HEK293 (cell line): ENCODE measurements around the gene SH2B2.
A peak's percentile ranks its signal among the peaks of the same experiment; 100 is the strongest.

Source experiments
- CTCF ChIA-PET: fragments of 350-600 bp; formaldehyde crosslinking; extraction: SDS; loops from one replicate; lab custom pipeline; 2021; ENCODE audit warnings: antibody characterized with exemption; lab: Yijun Ruan, JAX
- POLR2A ChIA-PET: fragments of 300-600 bp; formaldehyde crosslinking; extraction: SDS; loops from one replicate; lab custom pipeline; 2020; ENCODE audit warnings: antibody characterized with exemption, inconsistent platforms; lab: Yijun Ruan, JAX
- H3K27ac ChIP-seq: fragments of 200-500 bp; sonication (Bioruptor generic); 2 replicates; pipeline ENCODE4 v1.5.1; 2014; ENCODE audit warnings: low read depth, low read length, control low read depth, inconsistent platforms; ENCODE audit errors: extremely low read depth
- H3K36me3 ChIP-seq, 2 experiments: fragments of 200-500 bp in 1 of 2; sonication (Bioruptor generic) in 1 of 2; 1 replicate in 1 of 2; 2 replicates in 1 of 2; pipeline ENCODE4 v1.5.1; 2014 to 2017; ENCODE audit warnings: inconsistent platforms in 2 of 2, low read length in 2 of 2; ENCODE audit not compliant: control insufficient read depth in 2 of 2, insufficient read depth in 1 of 2
- H3K4me1 ChIP-seq: fragments of 200-500 bp; sonication (Bioruptor generic); 2 replicates; pipeline ENCODE4 v1.5.1; 2014; ENCODE audit warnings: mild to moderate bottlenecking, low read length, inconsistent platforms; ENCODE audit not compliant: control insufficient read depth, insufficient read depth
- H3K4me3 ChIP-seq: 2 replicates; pipeline ENCODE4 v1.5.1; 2011; ENCODE audit warnings: low read depth, mild to moderate bottlenecking, control low read depth, low read length, moderate library complexity
- H3K9me3 ChIP-seq: fragments of 200-500 bp; sonication (Bioruptor generic); 2 replicates; pipeline ENCODE4 v1.5.1; 2014; ENCODE audit warnings: low read depth, low read length, inconsistent platforms; ENCODE audit not compliant: control insufficient read depth, insufficient read depth
- CTCF ChIP-seq: fragments of 450-650 bp; formaldehyde crosslinking; IDR thresholded peaks from 2 replicates; pipeline ENCODE4 v1.5.1; 2016; ENCODE audit warnings: missing biosample characterization, missing genetic modification characterization
- GLI2 ChIP-seq: fragments of 450-650 bp; formaldehyde crosslinking; IDR thresholded peaks from 2 replicates; pipeline ENCODE4; 2017; ENCODE audit warnings: missing biosample characterization, missing genetic modification characterization, low read depth, borderline replicate concordance
- GLIS2 ChIP-seq: fragments of 450-650 bp; formaldehyde crosslinking; IDR thresholded peaks from 2 replicates; pipeline ENCODE4 v1.5.1; 2016; ENCODE audit warnings: missing biosample characterization, missing genetic modification characterization
- KLF1 ChIP-seq: fragments of 450-650 bp; formaldehyde crosslinking; IDR thresholded peaks from 2 replicates; pipeline ENCODE4 v1.5.1; 2016; ENCODE audit warnings: missing biosample characterization, missing genetic modification characterization
- KLF16 ChIP-seq: fragments of 450-650 bp; formaldehyde crosslinking; IDR thresholded peaks from 2 replicates; pipeline ENCODE4 v1.5.1; 2017; ENCODE audit warnings: missing biosample characterization, missing genetic modification characterization
- KLF8 ChIP-seq: fragments of 450-650 bp; formaldehyde crosslinking; IDR thresholded peaks from 2 replicates; pipeline ENCODE4 v1.5.1; 2016; ENCODE audit warnings: missing biosample characterization, missing genetic modification characterization
- KLF9 ChIP-seq: fragments of 450-650 bp; formaldehyde crosslinking; IDR thresholded peaks from 2 replicates; pipeline ENCODE4 v1.5.1; 2016; ENCODE audit warnings: missing biosample characterization, missing genetic modification characterization, low read depth
- SP7 ChIP-seq: fragments of 450-650 bp; formaldehyde crosslinking; IDR thresholded peaks from 2 replicates; pipeline ENCODE4 v1.5.1; 2016; ENCODE audit warnings: missing biosample characterization, missing genetic modification characterization
- ZBTB26 ChIP-seq: fragments of 450-650 bp; formaldehyde crosslinking; optimal IDR thresholded peaks from 2 replicates; pipeline ENCODE3; 2016; ENCODE audit warnings: missing biosample characterization, mild to moderate bottlenecking, missing genetic modification characterization
- ZBTB6 ChIP-seq: fragments of 450-650 bp; formaldehyde crosslinking; IDR thresholded peaks from 2 replicates; pipeline ENCODE4 v1.5.1; 2017; ENCODE audit warnings: missing biosample characterization, missing genetic modification characterization
- ZBTB7A ChIP-seq: fragments of 450-650 bp; formaldehyde crosslinking; IDR thresholded peaks from 2 replicates; pipeline ENCODE4 v1.5.1; 2016; ENCODE audit warnings: low read depth, missing biosample characterization, missing genetic modification characterization
- ZFP41 ChIP-seq: fragments of 450-650 bp; formaldehyde crosslinking; IDR thresholded peaks from 2 replicates; pipeline ENCODE4 v1.5.1; 2016; ENCODE audit warnings: missing biosample characterization, missing genetic modification characterization, borderline replicate concordance
- ZNF10 ChIP-seq: fragments of 450-650 bp; formaldehyde crosslinking; IDR thresholded peaks from 2 replicates; pipeline ENCODE4 v1.5.1; 2017; ENCODE audit warnings: missing biosample characterization, missing genetic modification characterization
- ZNF16 ChIP-seq: fragments of 450-650 bp; formaldehyde crosslinking; IDR thresholded peaks from 2 replicates; pipeline ENCODE4 v1.5.1; 2016; ENCODE audit warnings: low read depth, missing biosample characterization, missing genetic modification characterization
- ZNF2 ChIP-seq: fragments of 450-650 bp; formaldehyde crosslinking; IDR thresholded peaks from 2 replicates; pipeline ENCODE4 v1.5.1; 2016; ENCODE audit warnings: missing biosample characterization, missing genetic modification characterization
- ZNF26 ChIP-seq: fragments of 450-650 bp; formaldehyde crosslinking; IDR thresholded peaks from 2 replicates; pipeline ENCODE4 v1.5.1; 2016; ENCODE audit warnings: missing biosample characterization, missing genetic modification characterization
- ZNF521 ChIP-seq: fragments of 450-650 bp; formaldehyde crosslinking; IDR thresholded peaks from 2 replicates; pipeline ENCODE4 v1.5.1; 2017; ENCODE audit warnings: missing biosample characterization, mild to moderate bottlenecking, missing genetic modification characterization
- ZNF670 ChIP-seq: fragments of 450-650 bp; formaldehyde crosslinking; IDR thresholded peaks from 2 replicates; pipeline ENCODE4 v1.5.1; 2016; ENCODE audit warnings: missing biosample characterization, missing genetic modification characterization, low read depth
- ZSCAN30 ChIP-seq: fragments of 450-650 bp; IDR thresholded peaks from 2 replicates; pipeline ENCODE4 v1.5.1; 2018; ENCODE audit warnings: missing biosample characterization, mild to moderate bottlenecking, missing genetic modification characterization, moderate library complexity
- TF ChIP-seq, protein P1 (sequence below): fragments of 450-650 bp; formaldehyde crosslinking; IDR thresholded peaks from 2 replicates; pipeline ENCODE4 v1.5.1; 2016; ENCODE audit warnings: missing biosample characterization, missing genetic modification characterization
- TF ChIP-seq, protein P2 (sequence below): fragments of 450-650 bp; formaldehyde crosslinking; IDR thresholded peaks from 2 replicates; pipeline ENCODE4; 2016; ENCODE audit warnings: missing biosample characterization, missing genetic modification characterization
- TF ChIP-seq, protein P3 (sequence below): fragments of 450-650 bp; formaldehyde crosslinking; IDR thresholded peaks from 2 replicates; pipeline ENCODE4 v1.5.1; 2017; ENCODE audit warnings: missing biosample characterization, missing genetic modification characterization

Gene SH2B2

DNA sequence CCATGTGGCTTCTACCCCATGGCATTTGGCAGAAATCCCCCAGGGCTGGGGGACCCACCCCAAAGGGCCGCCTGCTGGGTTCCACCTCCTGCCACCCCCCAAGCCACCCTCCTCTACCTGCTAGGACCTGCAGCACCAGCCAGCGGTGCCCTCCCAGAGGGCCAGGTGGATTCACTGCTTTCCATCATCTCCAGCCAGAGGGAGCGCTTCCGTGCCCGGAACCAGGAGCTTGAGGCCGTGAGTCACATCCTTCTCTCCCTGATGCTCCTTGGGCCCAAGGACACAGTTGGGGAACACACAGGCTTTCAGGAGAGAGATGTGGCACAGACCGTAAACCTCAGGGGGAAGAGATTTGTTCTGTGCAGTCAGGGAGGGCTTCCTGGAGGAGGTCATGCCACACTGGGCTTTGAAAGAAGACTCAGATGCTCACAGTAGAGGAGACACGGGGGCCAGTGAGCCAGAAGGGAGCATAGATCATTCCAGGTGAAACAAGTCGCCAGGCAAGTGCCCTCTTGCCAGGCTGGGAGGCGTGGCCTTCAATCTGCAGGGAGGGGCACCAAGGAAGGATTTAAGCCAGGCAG is 11.5 kb upstream of the SH2B2 start (continued):
- TF ChIP-seq ZBTB26 (no peak), ZFP41 (tag by site-specific recombination) (no peak), ZNF16 (tag by site-specific recombination) (no peak), ZNF10 (tag by site-specific recombination) (no peak)
- TF ChIP-seq, protein P1, sequence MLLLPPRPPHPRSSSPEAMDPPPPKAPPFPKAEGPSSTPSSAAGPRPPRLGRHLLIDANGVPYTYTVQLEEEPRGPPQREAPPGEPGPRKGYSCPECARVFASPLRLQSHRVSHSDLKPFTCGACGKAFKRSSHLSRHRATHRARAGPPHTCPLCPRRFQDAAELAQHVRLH (tag by site-specific recombination): no peak

- Histone ChIP-seq H3K9me3 (no peaks in the 10 kb centered on the region), H3K4me3 (no peak overlapping the region), H3K27ac (no peak overlapping the region)
- TF ChIP-seq ZNF26 (tag by site-specific recombination) (no peak), ZNF521 (tag by site-specific recombination) (no peak), ZBTB6 (no peak), ZNF2 (tag by site-specific recombination) (no peak)
- TF ChIP-seq, protein P2, sequence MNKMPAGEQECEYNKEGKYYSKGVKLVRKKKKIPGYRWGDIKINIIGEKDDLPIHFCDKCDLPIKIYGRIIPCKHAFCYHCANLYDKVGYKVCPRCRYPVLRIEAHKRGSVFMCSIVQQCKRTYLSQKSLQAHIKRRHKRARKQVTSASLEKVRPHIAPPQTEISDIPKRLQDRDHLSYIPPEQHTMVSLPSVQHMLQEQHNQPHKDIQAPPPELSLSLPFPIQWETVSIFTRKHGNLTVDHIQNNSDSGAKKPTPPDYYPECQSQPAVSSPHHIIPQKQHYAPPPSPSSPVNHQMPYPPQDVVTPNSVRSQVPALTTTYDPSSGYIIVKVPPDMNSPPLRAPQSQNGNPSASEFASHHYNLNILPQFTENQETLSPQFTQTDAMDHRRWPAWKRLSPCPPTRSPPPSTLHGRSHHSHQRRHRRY: no peak
- TF ChIP-seq, all 188 proteins: peak for 0
- ChIA-PET CTCF (interaction anchor here (1.8 to 5.4 kb wide), 2 partner anchors 113 to 734 kb away, joined by 6 to 89 read pairs; no protein-coding TSS in a partner anchor), POLR2A (no interaction called here)
- H3K36me3 ChIP-seq: no peaks in the 10 kb centered on the region
- no peaks in the 10 kb centered on the region for H3K4me1 ChIP-seq
Measured at GRCh38 chr7:102277901-102278300, 8.8 kb upstream of the SH2B2 start.

DNA sequence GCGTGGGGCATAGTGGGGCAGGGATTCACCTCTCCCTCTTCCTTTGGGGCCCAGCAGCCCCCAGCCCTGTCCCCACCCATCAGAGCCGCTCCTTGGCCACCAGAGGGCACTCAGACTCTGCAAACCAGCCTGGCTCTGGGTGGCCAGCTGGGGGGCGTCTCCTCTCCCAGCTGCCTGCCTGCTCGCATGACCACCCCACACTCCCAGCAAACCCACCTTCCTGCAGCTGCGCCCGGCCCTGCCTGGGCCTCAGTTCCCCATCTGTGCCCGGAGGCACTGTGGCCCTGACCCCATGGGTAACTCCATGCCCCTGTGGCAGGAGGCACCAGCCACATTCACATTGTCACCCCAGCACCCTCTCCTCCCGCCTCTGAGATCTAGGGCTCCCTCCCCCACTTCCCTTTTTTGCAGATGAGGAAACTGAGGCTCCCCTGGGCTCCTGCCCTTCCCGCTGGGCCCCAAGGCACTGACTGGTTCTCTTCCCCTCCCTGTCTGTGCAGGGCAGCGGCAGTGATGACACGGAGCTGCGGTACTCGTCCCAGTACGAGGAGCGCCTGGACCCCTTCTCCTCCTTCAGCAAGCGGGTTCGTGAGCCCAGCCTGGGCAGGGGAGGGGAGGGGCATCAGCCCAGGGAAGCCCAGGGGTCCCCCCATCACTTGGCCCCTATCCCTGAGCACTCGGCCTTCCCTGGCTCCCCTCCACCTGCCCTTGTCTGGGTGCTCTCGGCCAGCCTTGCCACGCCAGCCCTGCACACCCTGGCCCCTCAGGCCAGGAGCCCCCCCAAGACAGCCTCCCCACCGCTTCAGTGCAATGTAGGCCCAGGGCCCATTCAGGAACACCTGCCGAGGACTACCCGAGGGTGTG is 6.9 kb upstream of the SH2B2 start:
- Histone ChIP-seq H3K4me3 (no peak overlapping the region), H3K36me3 (no peaks in the 10 kb centered on the region), H3K27ac (no peak overlapping the region), H3K4me1 (no peaks in the 10 kb centered on the region), H3K9me3 (no peaks in the 10 kb centered on the region)
- CTCF ChIA-PET: interaction anchor here (0.6 to 5.4 kb wide), 7 partner anchors 23 to 739 kb away, joined by 3 to 89 read pairs (median 4); partner anchors contain the start of gene PRKRIP1
- POLR2A ChIA-PET: interaction anchor here (1.1 kb wide), 2 partner anchors 116 kb away, joined by 4 read pairs; partner anchors contain the start of gene PRKRIP1
- TF ChIP-seq KLF1 (tag by site-specific recombination) (peak; percentile 64), KLF16 (tag by site-specific recombination) (peak; percentile 77; the same call in 1 of the 2 replicates), ZNF2 (tag by site-specific recombination) (peak; percentile 30; the same call in 1 of the 2 replicates), GLIS2 (tag by site-specific recombination) (peak; percentile 93), ZSCAN30 (peak; percentile 73), KLF8 (tag by site-specific recombination) (peak; percentile 81), CTCF (tag by site-specific recombination) (peak; percentile 92), GLI2 (tag by site-specific recombination) (no peak), SP7 (tag by site-specific recombination) (peak; percentile 40), KLF9 (tag by site-specific recombination) (peak; percentile 74), ZNF670 (tag by site-specific recombination) (no peak), ZBTB7A (tag by site-specific recombination) (0 out of 2 replicates have a peak, but pooled peaks have one; percentile 55)
- TF ChIP-seq, protein P3, sequence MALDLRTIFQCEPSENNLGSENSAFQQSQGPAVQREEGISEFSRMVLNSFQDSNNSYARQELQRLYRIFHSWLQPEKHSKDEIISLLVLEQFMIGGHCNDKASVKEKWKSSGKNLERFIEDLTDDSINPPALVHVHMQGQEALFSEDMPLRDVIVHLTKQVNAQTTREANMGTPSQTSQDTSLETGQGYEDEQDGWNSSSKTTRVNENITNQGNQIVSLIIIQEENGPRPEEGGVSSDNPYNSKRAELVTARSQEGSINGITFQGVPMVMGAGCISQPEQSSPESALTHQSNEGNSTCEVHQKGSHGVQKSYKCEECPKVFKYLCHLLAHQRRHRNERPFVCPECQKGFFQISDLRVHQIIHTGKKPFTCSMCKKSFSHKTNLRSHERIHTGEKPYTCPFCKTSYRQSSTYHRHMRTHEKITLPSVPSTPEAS (tag by site-specific recombination): no peak
